ENCODE data around the gene YAP1. TPM values are rescaled to one million over a fixed set of nuclear protein-coding genes. Genes with fewer than 3 reads are reported as not detected.

YAP1 gene
- polyA plus RNA-seq, 1 experiment, result 139 TPM

GRCh38 chr11:102111787-102112508 lies 1.7 kb downstream of the YAP1 start:
- no peaks in the 10 kb centered on the region for H3K36me3 ChIP-seq (ENCODE audit: control insufficient read depth, insufficient read depth, low read length)
- TF ChIP-seq, protein P1, sequence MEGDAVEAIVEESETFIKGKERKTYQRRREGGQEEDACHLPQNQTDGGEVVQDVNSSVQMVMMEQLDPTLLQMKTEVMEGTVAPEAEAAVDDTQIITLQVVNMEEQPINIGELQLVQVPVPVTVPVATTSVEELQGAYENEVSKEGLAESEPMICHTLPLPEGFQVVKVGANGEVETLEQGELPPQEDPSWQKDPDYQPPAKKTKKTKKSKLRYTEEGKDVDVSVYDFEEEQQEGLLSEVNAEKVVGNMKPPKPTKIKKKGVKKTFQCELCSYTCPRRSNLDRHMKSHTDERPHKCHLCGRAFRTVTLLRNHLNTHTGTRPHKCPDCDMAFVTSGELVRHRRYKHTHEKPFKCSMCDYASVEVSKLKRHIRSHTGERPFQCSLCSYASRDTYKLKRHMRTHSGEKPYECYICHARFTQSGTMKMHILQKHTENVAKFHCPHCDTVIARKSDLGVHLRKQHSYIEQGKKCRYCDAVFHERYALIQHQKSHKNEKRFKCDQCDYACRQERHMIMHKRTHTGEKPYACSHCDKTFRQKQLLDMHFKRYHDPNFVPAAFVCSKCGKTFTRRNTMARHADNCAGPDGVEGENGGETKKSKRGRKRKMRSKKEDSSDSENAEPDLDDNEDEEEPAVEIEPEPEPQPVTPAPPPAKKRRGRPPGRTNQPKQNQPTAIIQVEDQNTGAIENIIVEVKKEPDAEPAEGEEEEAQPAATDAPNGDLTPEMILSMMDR (IDR thresholded peaks at IDR 0.05; ENCODE audit: insufficient read depth, low read depth, low read length), result no peak
- peak; percentile 51 for DNase-seq (ENCODE audit: low read depth)
- CTCF ChIA-PET, result no interaction called here
- H3K4me3 ChIP-seq (ENCODE audit: low read depth, low read length), result peak overlapping the region; percentile 96
- H3K27me3 ChIP-seq (ENCODE audit: control insufficient read depth, insufficient read depth, low read length), result no peaks in the 10 kb centered on the region
- POLR2A ChIA-PET, result no interaction called here

DNA sequence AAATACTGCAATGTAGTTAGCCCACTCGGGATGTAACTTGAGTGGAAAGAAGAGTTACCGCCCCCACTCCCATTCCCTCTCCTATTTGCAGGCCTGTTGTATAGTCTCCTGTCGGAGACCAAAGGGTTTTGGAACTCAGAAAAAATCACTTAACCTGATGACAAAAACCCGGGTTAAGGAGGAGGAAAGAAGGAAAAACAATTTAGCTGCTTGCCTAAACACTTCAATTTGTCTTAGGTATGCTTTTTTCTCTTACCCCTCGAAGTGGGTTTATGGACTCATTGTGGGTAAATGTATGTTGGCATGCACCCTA lies 2.2 kb downstream of the YAP1 start:
- CTCF ChIA-PET, result no interaction called here
- POLR2A ChIA-PET, result no interaction called here
- DNase-seq (ENCODE audit: low read depth), result no peak

GRCh38 chr11:102114032-102114431 lies 3.8 kb downstream of the YAP1 start:
- no peaks in the 10 kb centered on the region for H3K27me3 ChIP-seq (ENCODE audit: control insufficient read depth, insufficient read depth, low read length)
- no peak overlapping the region; the same call in 1 of the 2 replicates for H3K4me3 ChIP-seq (ENCODE audit: low read depth, low read length)
- no peak for DNase-seq (ENCODE audit: low read depth)
- TF ChIP-seq, protein P1 (IDR thresholded peaks at IDR 0.05; ENCODE audit: insufficient read depth, low read depth, low read length), result no peak
- CTCF ChIA-PET, result interaction anchor here (1.3 kb wide), 1 partner anchor 135 kb away, joined by 4 read pairs; no protein-coding TSS in a partner anchor
- H3K36me3 ChIP-seq (ENCODE audit: control insufficient read depth, insufficient read depth, low read length), result no peaks in the 10 kb centered on the region
- POLR2A ChIA-PET, result interaction anchor here (0.6 to 0.7 kb wide), 3 partner anchors 9 to 100 kb away, joined by 3 to 7 read pairs (median 4); no protein-coding TSS in a partner anchor

More for the DNA sequence above, 2.2 kb downstream of the YAP1 start:
- H3K27me3 ChIP-seq (ENCODE audit: control insufficient read depth, insufficient read depth, low read length), result no peaks in the 10 kb centered on the region
- H3K4me3 ChIP-seq (ENCODE audit: low read depth, low read length), result peak overlapping the region; percentile 96
- no peaks in the 10 kb centered on the region for H3K36me3 ChIP-seq (ENCODE audit: control insufficient read depth, insufficient read depth, low read length)
- TF ChIP-seq, protein P1 (IDR thresholded peaks at IDR 0.05; ENCODE audit: insufficient read depth, low read depth, low read length), result no peak

DNA sequence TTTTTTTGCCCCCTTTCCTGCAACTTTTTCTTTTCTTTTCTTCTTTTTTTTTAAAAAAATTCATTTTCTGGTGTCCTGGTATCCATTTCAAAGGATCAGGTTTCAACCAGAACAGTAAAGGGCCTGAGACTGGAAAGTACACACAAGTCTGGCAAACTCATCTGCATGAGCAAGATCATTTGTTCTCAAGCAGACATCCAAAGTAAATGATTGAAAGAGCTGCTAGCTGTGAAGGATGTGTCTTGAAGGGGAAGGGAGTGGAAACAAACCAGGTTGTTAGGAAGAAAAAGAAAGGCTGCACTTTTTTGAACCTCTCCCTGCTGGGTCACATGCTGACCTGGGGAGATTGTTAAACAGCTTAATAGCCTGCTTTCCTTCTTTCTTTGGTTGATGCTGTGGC lies 5.3 kb downstream of the YAP1 start:
- CTCF ChIA-PET, result no interaction called here
- no peaks in the 10 kb centered on the region for H3K27me3 ChIP-seq (ENCODE audit: control insufficient read depth, insufficient read depth, low read length)
- H3K4me3 ChIP-seq (ENCODE audit: low read depth, low read length), result no peak overlapping the region
- DNase-seq (ENCODE audit: low read depth), result no peak
- H3K36me3 ChIP-seq (ENCODE audit: control insufficient read depth, insufficient read depth, low read length), result no peaks in the 10 kb centered on the region
- TF ChIP-seq, protein P1 (IDR thresholded peaks at IDR 0.05; ENCODE audit: insufficient read depth, low read depth, low read length), result no peak
- POLR2A ChIA-PET, result no interaction called here

DNA sequence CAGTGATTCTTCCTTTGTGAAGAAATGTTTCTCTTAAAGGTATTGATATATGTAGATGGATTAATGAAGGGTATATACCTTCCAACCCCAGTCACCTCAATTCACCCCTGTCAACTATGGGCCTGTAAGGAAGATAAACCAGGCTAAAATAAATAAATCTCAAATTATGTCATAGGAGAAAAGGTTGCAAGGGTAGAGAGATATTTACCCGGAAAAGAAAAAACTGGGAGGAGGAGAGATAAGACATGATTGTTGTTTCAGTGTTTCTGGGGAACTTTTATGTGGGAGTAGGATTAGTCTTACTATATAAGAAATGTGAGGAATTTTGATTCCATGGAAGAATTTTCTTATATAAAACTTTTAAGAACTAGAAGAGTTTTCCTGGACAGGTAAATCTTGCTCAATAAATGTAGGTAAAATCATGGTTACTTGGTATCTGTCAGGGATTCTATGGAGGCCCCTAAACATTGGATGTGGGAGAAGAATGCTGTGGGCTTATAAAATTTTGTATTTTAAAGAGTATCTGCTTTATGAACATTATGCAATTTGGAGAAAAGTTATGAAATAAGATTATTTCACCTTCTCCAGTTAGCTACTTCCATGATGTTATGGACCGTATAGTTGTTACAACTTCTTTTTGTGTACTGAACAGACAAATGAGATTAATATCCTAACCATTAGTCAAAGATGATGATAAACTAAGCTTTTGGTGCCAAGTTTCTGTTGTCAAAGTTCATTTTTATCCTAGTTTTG lies 6.4 kb downstream of the YAP1 start:
- ChIA-PET CTCF (interaction anchor here (1.8 kb wide), 1 partner anchor 163 kb away, joined by 4 read pairs; no protein-coding TSS in a partner anchor), POLR2A (no interaction called here)
- Histone ChIP-seq H3K4me3 (ENCODE audit: low read depth, low read length) (no peak overlapping the region), H3K27me3 (ENCODE audit: control insufficient read depth, insufficient read depth, low read length) (no peaks in the 10 kb centered on the region), H3K36me3 (ENCODE audit: control insufficient read depth, insufficient read depth, low read length) (no peaks in the 10 kb centered on the region)
- TF ChIP-seq, protein P1 (IDR thresholded peaks at IDR 0.05; ENCODE audit: insufficient read depth, low read depth, low read length), result no peak
- DNase-seq (ENCODE audit: low read depth), result no peak
